H1 (cell line): ENCODE data around the gene DYNC1I2. TPM values are rescaled to one million over a fixed set of nuclear protein-coding genes. Genes with fewer than 3 reads are reported as not detected.

ENCODE experiments used
- BRCA1 ChIP-seq: IDR thresholded peaks from 2 replicates; pipeline ENCODE4 v1.6.1; 2012; ENCODE audit warnings: low read depth, low read length, improper control_type of control experiment
- CEBPB ChIP-seq: IDR thresholded peaks from 2 replicates; pipeline ENCODE4 v1.6.1; 2012; ENCODE audit warnings: low read depth, low read length
- EGR1 ChIP-seq: IDR thresholded peaks from 2 replicates; pipeline ENCODE4 v1.6.1; 2011; ENCODE audit warnings: low read depth, low read length, borderline replicate concordance
- GABPA ChIP-seq: IDR thresholded peaks from 2 replicates; pipeline ENCODE4 v1.6.1; 2011; ENCODE audit warnings: mild to moderate bottlenecking, low read length, moderate library complexity, borderline replicate concordance; ENCODE audit not compliant: insufficient read depth
- JUND ChIP-seq: IDR thresholded peaks from 2 replicates; pipeline ENCODE4 v1.6.1; 2011; ENCODE audit warnings: mild to moderate bottlenecking, improper control_type of control experiment, low read length
- MAFK ChIP-seq: IDR thresholded peaks from 2 replicates; pipeline ENCODE4 v1.6.1; 2012; ENCODE audit warnings: low read depth, mild to moderate bottlenecking, improper control_type of control experiment, low read length
- PHF8 ChIP-seq: fragments of 200-600 bp; sonication (generic); conservative IDR thresholded peaks from 2 replicates; pipeline ENCODE4 v1.7.1; 2012; ENCODE audit warnings: low read depth, mild to moderate bottlenecking, inconsistent platforms, low read length, moderate library complexity
- RBBP5 ChIP-seq: IDR thresholded peaks from 2 replicates; pipeline ENCODE4 v1.7.1; 2012; ENCODE audit warnings: low read depth, mild to moderate bottlenecking, inconsistent platforms, low read length, moderate library complexity, borderline replicate concordance
- RFX5 ChIP-seq: IDR thresholded peaks from 2 replicates; pipeline ENCODE4 v1.6.1; 2011; ENCODE audit warnings: low read depth, low read length, improper control_type of control experiment, borderline replicate concordance
- RNF2 ChIP-seq: fragments of 200-900, 300-1000 bp; sonication (generic); IDR thresholded peaks from 2 replicates; pipeline ENCODE4 v1.7.1; 2016; ENCODE audit warnings: borderline replicate concordance, low read depth, mild to moderate bottlenecking, antibody characterized with exemption, low read length; ENCODE audit not compliant: poor library complexity, severe bottlenecking; ENCODE audit errors: missing control alignments
- SUZ12 ChIP-seq: fragments of 200-600 bp; sonication (generic); IDR thresholded peaks from 2 replicates; pipeline ENCODE4 v1.6.1; 2012; ENCODE audit warnings: mild to moderate bottlenecking, inconsistent platforms, low read length, moderate library complexity, mixed read lengths
- TAF7 ChIP-seq: optimal IDR thresholded peaks from 2 replicates; pipeline ENCODE3; 2011; ENCODE audit warnings: low read depth, mild to moderate bottlenecking, inconsistent platforms, low read length, moderate library complexity, borderline replicate concordance
- polyA plus RNA-seq, 7 experiments: library from polyadenylated mRNA; depleted of rRNA in 3 of 7; stranded (reverse) in 5 of 7; unstranded in 2 of 7; fragments of >200 nt in 5 of 7; fragments of 200-250 nt in 2 of 7; gene quantifications; 1 replicate in 5 of 7; 2 replicates in 1 of 7; 4 replicates in 1 of 7; pipeline versions ENCODE4 v1.2.1 to v1.2.3, GENCODE V29; 2011 to 2013; ENCODE audit warnings: missing spikeins in 2 of 7, mixed read lengths in 2 of 7
- total RNA-seq: library from RNA; stranded (reverse); fragmentation: NEBNext Ultra II Directional; extraction: Animal tissue kit (Norgen Biotek cat#: 25700); gene quantifications from 2 replicates; pipeline ENCODE4 v1.2.1, GENCODE V29; 2021

The DYNC1I2 gene
- total and polyA plus RNA-seq, 2 of the 8 experiments (the other 6 are each of a cell fraction or from before 2014, with no cell fraction given): 67.3 to 68.1 TPM

- TF ChIP-seq TAF7 (no peak), PHF8 (no peak), SUZ12 (no peak), RNF2 (no peak), GABPA (no peak), MAFK (no peak), RBBP5 (no peak), BRCA1 (no peak), EGR1 (no peak), CEBPB (no peak), JUND (no peak), RFX5 (no peak)
These were observed 42.0 kb downstream of the DYNC1I2 start (continued) for GRCh38 chr2:171728989-171729951.
